HL-60 (cell line): ENCODE data around the gene SH3RF3.

ENCODE experiments used
- GABPA ChIP-seq: IDR thresholded peaks from 2 replicates; pipeline ENCODE4 v1.6.1; 2012; ENCODE audit warnings: low read depth
- POLR2AphosphoS5 ChIP-seq: IDR thresholded peaks from 2 replicates; pipeline ENCODE4 v1.6.1; 2012; ENCODE audit warnings: low read depth
- TF ChIP-seq, protein P1 (sequence below): IDR thresholded peaks from one replicate; pipeline ENCODE4 v1.5.1; 2011; ENCODE audit warnings: low read length, control low read depth, inconsistent platforms; ENCODE audit not compliant: insufficient read depth

DNA sequence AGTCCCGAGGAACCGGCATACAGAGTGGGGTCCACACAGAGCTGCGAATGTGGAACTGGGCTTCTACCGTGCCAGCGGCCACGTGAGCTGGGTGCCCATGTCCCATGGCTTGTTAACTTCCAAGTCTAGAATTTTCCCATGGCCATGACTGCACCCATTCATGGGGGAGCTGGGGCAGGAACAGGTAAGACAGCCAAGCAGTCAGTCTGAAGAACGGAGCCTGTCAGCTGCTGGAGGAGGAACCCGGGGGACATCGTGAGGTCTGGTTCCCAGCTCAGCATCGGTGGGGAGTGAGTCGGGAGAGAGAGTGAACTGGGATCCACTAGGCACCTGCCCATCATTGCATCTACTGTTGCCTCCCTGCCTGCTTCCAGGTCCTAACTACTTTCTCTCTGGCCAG is 86.9 kb downstream of the SH3RF3 start:
- TF ChIP-seq, protein P1, sequence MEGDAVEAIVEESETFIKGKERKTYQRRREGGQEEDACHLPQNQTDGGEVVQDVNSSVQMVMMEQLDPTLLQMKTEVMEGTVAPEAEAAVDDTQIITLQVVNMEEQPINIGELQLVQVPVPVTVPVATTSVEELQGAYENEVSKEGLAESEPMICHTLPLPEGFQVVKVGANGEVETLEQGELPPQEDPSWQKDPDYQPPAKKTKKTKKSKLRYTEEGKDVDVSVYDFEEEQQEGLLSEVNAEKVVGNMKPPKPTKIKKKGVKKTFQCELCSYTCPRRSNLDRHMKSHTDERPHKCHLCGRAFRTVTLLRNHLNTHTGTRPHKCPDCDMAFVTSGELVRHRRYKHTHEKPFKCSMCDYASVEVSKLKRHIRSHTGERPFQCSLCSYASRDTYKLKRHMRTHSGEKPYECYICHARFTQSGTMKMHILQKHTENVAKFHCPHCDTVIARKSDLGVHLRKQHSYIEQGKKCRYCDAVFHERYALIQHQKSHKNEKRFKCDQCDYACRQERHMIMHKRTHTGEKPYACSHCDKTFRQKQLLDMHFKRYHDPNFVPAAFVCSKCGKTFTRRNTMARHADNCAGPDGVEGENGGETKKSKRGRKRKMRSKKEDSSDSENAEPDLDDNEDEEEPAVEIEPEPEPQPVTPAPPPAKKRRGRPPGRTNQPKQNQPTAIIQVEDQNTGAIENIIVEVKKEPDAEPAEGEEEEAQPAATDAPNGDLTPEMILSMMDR: no peak
- no peak for TF ChIP-seq GABPA
- no peak for TF ChIP-seq POLR2AphosphoS5
